HEK293 (cell line): ENCODE results near the gene LAMA5.

Experiments
- CTCF ChIA-PET: fragments of 350-600 bp; formaldehyde crosslinking; extraction: SDS; loops from one replicate; lab custom pipeline; 2021; ENCODE audit warnings: antibody characterized with exemption; lab: Yijun Ruan, JAX
- POLR2A ChIA-PET: fragments of 300-600 bp; formaldehyde crosslinking; extraction: SDS; loops from one replicate; lab custom pipeline; 2020; ENCODE audit warnings: antibody characterized with exemption, inconsistent platforms; lab: Yijun Ruan, JAX
- H3K27ac ChIP-seq: fragments of 200-500 bp; sonication (Bioruptor generic); 2 replicates; pipeline ENCODE4 v1.5.1; 2014; ENCODE audit warnings: low read depth, low read length, control low read depth, inconsistent platforms; ENCODE audit errors: extremely low read depth
- H3K36me3 ChIP-seq, 2 experiments: fragments of 200-500 bp in 1 of 2; sonication (Bioruptor generic) in 1 of 2; 1 replicate in 1 of 2; 2 replicates in 1 of 2; pipeline ENCODE4 v1.5.1; 2014 to 2017; ENCODE audit warnings: inconsistent platforms in 2 of 2, low read length in 2 of 2; ENCODE audit not compliant: control insufficient read depth in 2 of 2, insufficient read depth in 1 of 2
- H3K4me1 ChIP-seq: fragments of 200-500 bp; sonication (Bioruptor generic); 2 replicates; pipeline ENCODE4 v1.5.1; 2014; ENCODE audit warnings: mild to moderate bottlenecking, low read length, inconsistent platforms; ENCODE audit not compliant: control insufficient read depth, insufficient read depth
- H3K4me3 ChIP-seq: 2 replicates; pipeline ENCODE4 v1.5.1; 2011; ENCODE audit warnings: low read depth, mild to moderate bottlenecking, control low read depth, low read length, moderate library complexity
- H3K9me3 ChIP-seq: fragments of 200-500 bp; sonication (Bioruptor generic); 2 replicates; pipeline ENCODE4 v1.5.1; 2014; ENCODE audit warnings: low read depth, low read length, inconsistent platforms; ENCODE audit not compliant: control insufficient read depth, insufficient read depth
- ATF2 ChIP-seq: fragments of 450-650 bp; formaldehyde crosslinking; IDR thresholded peaks from 2 replicates; pipeline ENCODE4 v1.5.1; 2016; ENCODE audit warnings: missing biosample characterization, missing genetic modification characterization, low read depth
- GFI1B ChIP-seq: fragments of 450-650 bp; formaldehyde crosslinking; IDR thresholded peaks from 2 replicates; pipeline ENCODE4 v1.5.1; 2016; ENCODE audit warnings: missing biosample characterization, missing genetic modification characterization
- GLI4 ChIP-seq: fragments of 450-650 bp; formaldehyde crosslinking; IDR thresholded peaks from 2 replicates; pipeline ENCODE4 v1.5.1; 2016; ENCODE audit warnings: missing biosample characterization, missing genetic modification characterization
- IKZF3 ChIP-seq: fragments of 450-650 bp; IDR thresholded peaks from 2 replicates; pipeline ENCODE4 v1.5.0; 2018; ENCODE audit warnings: missing biosample characterization, mild to moderate bottlenecking, missing genetic modification characterization, moderate library complexity
- OSR2 ChIP-seq: fragments of 450-650 bp; formaldehyde crosslinking; IDR thresholded peaks from 2 replicates; pipeline ENCODE4 v1.5.1; 2016; ENCODE audit warnings: missing biosample characterization, missing genetic modification characterization
- SETDB1 ChIP-seq: IDR thresholded peaks from one replicate; pipeline ENCODE4 v1.6.1; 2017; ENCODE audit warnings: mild to moderate bottlenecking, low read length, moderate library complexity, mixed read lengths; ENCODE audit not compliant: insufficient read length
- SP2 ChIP-seq: fragments of 450-650 bp; formaldehyde crosslinking; IDR thresholded peaks from 2 replicates; pipeline ENCODE4 v1.5.1; 2016; ENCODE audit warnings: missing biosample characterization, missing genetic modification characterization
- WT1 ChIP-seq: fragments of 450-650 bp; formaldehyde crosslinking; IDR thresholded peaks from 2 replicates; pipeline ENCODE4 v1.5.1; 2016; ENCODE audit warnings: missing biosample characterization, missing genetic modification characterization
- ZBTB1 ChIP-seq: fragments of 450-650 bp; formaldehyde crosslinking; IDR thresholded peaks from 2 replicates; pipeline ENCODE4 v1.5.1; 2016; ENCODE audit warnings: missing biosample characterization, missing genetic modification characterization
- ZBTB7A ChIP-seq: fragments of 450-650 bp; formaldehyde crosslinking; IDR thresholded peaks from 2 replicates; pipeline ENCODE4 v1.5.1; 2016; ENCODE audit warnings: low read depth, missing biosample characterization, missing genetic modification characterization
- ZBTB8A ChIP-seq: fragments of 450-650 bp; formaldehyde crosslinking; IDR thresholded peaks from 2 replicates; pipeline ENCODE4 v1.5.1; 2016; ENCODE audit warnings: missing biosample characterization, missing genetic modification characterization
- ZFP3 ChIP-seq: fragments of 450-650 bp; formaldehyde crosslinking; IDR thresholded peaks from 2 replicates; pipeline ENCODE4 v1.5.1; 2016; ENCODE audit warnings: low read depth, missing biosample characterization, missing genetic modification characterization
- ZFP37 ChIP-seq: fragments of 450-650 bp; formaldehyde crosslinking; IDR thresholded peaks from 2 replicates; pipeline ENCODE4 v1.5.1; 2016; ENCODE audit warnings: missing biosample characterization, missing genetic modification characterization
- ZIC2 ChIP-seq: fragments of 450-650 bp; formaldehyde crosslinking; IDR thresholded peaks from 2 replicates; pipeline ENCODE4 v1.5.1; 2016; ENCODE audit warnings: missing biosample characterization, missing genetic modification characterization
- ZNF148 ChIP-seq: fragments of 450-650 bp; formaldehyde crosslinking; IDR thresholded peaks from 2 replicates; pipeline ENCODE4 v1.5.0; 2017; ENCODE audit warnings: missing biosample characterization, missing genetic modification characterization, borderline replicate concordance
- ZNF223 ChIP-seq: fragments of 450-650 bp; formaldehyde crosslinking; IDR thresholded peaks from 2 replicates; pipeline ENCODE4 v1.5.1; 2016; ENCODE audit warnings: missing biosample characterization, missing genetic modification characterization
- ZNF302 ChIP-seq: fragments of 450-650 bp; formaldehyde crosslinking; IDR thresholded peaks from 2 replicates; pipeline ENCODE4 v1.5.1; 2016; ENCODE audit warnings: missing biosample characterization, missing genetic modification characterization, low read depth
- ZNF350 ChIP-seq: fragments of 450-650 bp; formaldehyde crosslinking; IDR thresholded peaks from 2 replicates; pipeline ENCODE4 v1.5.0; 2017; ENCODE audit warnings: missing biosample characterization, mild to moderate bottlenecking, missing genetic modification characterization
- ZNF433 ChIP-seq: fragments of 450-650 bp; formaldehyde crosslinking; IDR thresholded peaks from 2 replicates; pipeline ENCODE4 v1.5.1; 2016; ENCODE audit warnings: missing biosample characterization, missing genetic modification characterization, low read depth
- ZNF501 ChIP-seq: fragments of 450-650 bp; formaldehyde crosslinking; IDR thresholded peaks from 2 replicates; pipeline ENCODE4 v1.5.1; 2016; ENCODE audit warnings: missing biosample characterization, missing genetic modification characterization
- ZNF513 ChIP-seq: fragments of 450-650 bp; IDR thresholded peaks from 2 replicates; pipeline ENCODE4 v1.5.1; 2018; ENCODE audit warnings: missing biosample characterization, missing genetic modification characterization
- ZNF530 ChIP-seq: fragments of 450-650 bp; formaldehyde crosslinking; IDR thresholded peaks from 2 replicates; pipeline ENCODE4 v1.5.1; 2016; ENCODE audit warnings: low read depth, missing biosample characterization, missing genetic modification characterization
- ZNF544 ChIP-seq: fragments of 450-650 bp; formaldehyde crosslinking; IDR thresholded peaks from 2 replicates; pipeline ENCODE4 v1.5.0; 2017; ENCODE audit warnings: missing biosample characterization, missing genetic modification characterization
- ZNF560 ChIP-seq: fragments of 450-650 bp; formaldehyde crosslinking; IDR thresholded peaks from 2 replicates; pipeline ENCODE4 v1.5.1; 2017; ENCODE audit warnings: missing biosample characterization, missing genetic modification characterization, borderline replicate concordance
- ZNF624 ChIP-seq: fragments of 450-650 bp; formaldehyde crosslinking; IDR thresholded peaks from 2 replicates; pipeline ENCODE4 v1.5.1; 2017; ENCODE audit warnings: missing biosample characterization, missing genetic modification characterization
- ZNF629 ChIP-seq: fragments of 450-650 bp; formaldehyde crosslinking; IDR thresholded peaks from 2 replicates; pipeline ENCODE4 v1.5.1; 2017; ENCODE audit warnings: missing biosample characterization, missing genetic modification characterization
- ZNF654 ChIP-seq: fragments of 450-650 bp; formaldehyde crosslinking; IDR thresholded peaks from 2 replicates; pipeline ENCODE4 v1.5.1; 2016; ENCODE audit warnings: low read depth, missing biosample characterization, missing genetic modification characterization

Gene LAMA5

GRCh38 chr20:62266340-62266739 lies 100.8 kb downstream of the LAMA5 start:
- POLR2A ChIA-PET = no interaction called here
- no peaks in the 10 kb centered on the region for H3K9me3 ChIP-seq

GRCh38 chr20:62265365-62265764 lies 101.7 kb downstream of the LAMA5 start:
- POLR2A ChIA-PET = no interaction called here
- Histone ChIP-seq H3K27ac (no peak overlapping the region), H3K4me3 (no peak overlapping the region), H3K4me1 (no peaks in the 10 kb centered on the region), H3K36me3 (peaks cover 4 to 78% of the 10 kb centered on the region in 2 experiments; a peak in 2 of 3 replicates), H3K9me3 (no peaks in the 10 kb centered on the region)
- CTCF ChIA-PET = no interaction called here
- TF ChIP-seq GFI1B (tag by site-specific recombination) = no peak
- no peak for TF ChIP-seq ZFP37
- TF ChIP-seq ZNF302 (tag by site-specific recombination) = no peak
- no peak for TF ChIP-seq ZNF544
- peak; percentile 74 for TF ChIP-seq SETDB1
- TF ChIP-seq IKZF3 (tag by site-specific recombination) = no peak
- no peak for TF ChIP-seq ZIC2 (tag by site-specific recombination)
- no peak for TF ChIP-seq ZNF530

More at GRCh38 chr20:62266340-62266739, 100.8 kb downstream of the LAMA5 start:
- no peaks in the 10 kb centered on the region for H3K4me1 ChIP-seq
- TF ChIP-seq SP2 = peak; percentile 26; the same call in 1 of the 2 replicates
- TF ChIP-seq GLI4 (tag by site-specific recombination) = no peak
- TF ChIP-seq, all 188 proteins: peak for 1
- no peak overlapping the region for H3K27ac ChIP-seq
- H3K36me3 ChIP-seq = peaks cover 4 to 68% of the 10 kb centered on the region in 2 experiments; a peak in 2 of 3 replicates
- H3K4me3 ChIP-seq = no peak overlapping the region
- CTCF ChIA-PET = no interaction called here

- H3K9me3 ChIP-seq = no peaks in the 10 kb centered on the region
- no peak overlapping the region for H3K27ac ChIP-seq
- no peaks in the 10 kb centered on the region for H3K4me1 ChIP-seq
- H3K36me3 ChIP-seq = peaks cover 4 to 86% of the 10 kb centered on the region in 2 experiments; a peak in 2 of 3 replicates
- H3K4me3 ChIP-seq = no peak overlapping the region
- ChIA-PET CTCF (no interaction called here), POLR2A (no interaction called here)
- TF ChIP-seq ZNF624 (tag by site-specific recombination) (no peak), ZNF560 (tag by site-specific recombination) (no peak), WT1 (no peak), ZNF629 (tag by site-specific recombination) (no peak), ZNF433 (tag by site-specific recombination) (no peak), ZNF513 (tag by site-specific recombination) (no peak), ZNF148 (no peak), OSR2 (tag by site-specific recombination) (no peak), SP2 (no peak), ZFP3 (tag by site-specific recombination) (no peak), ZBTB7A (tag by site-specific recombination) (no peak), ZNF654 (no peak), ZNF223 (tag by site-specific recombination) (no peak), ZNF350 (tag by site-specific recombination) (no peak), ZBTB1 (no peak), ZNF501 (tag by site-specific recombination) (no peak), ATF2 (no peak), ZBTB8A (tag by site-specific recombination) (no peak)
Observed at GRCh38 chr20:62263396-62263795, 103.7 kb downstream of the LAMA5 start.
